H1 (cell line): ENCODE measurements around the gene NDST3. TPM values are rescaled to one million over a fixed set of nuclear protein-coding genes. Genes with fewer than 3 reads are reported as not detected.

Experiments used
- EP300 ChIP-seq, 2 experiments: IDR thresholded peaks; 1 replicate in 1 of 2; 2 replicates in 1 of 2; pipeline ENCODE4 v1.6.1; 2011 to 2012; ENCODE audit warnings: low read depth in 2 of 2, low read length in 2 of 2, mild to moderate bottlenecking in 2 of 2, borderline replicate concordance in 1 of 2, inconsistent platforms in 1 of 2, moderate library complexity in 1 of 2
- polyA plus RNA-seq, 7 experiments: library from polyadenylated mRNA; depleted of rRNA in 3 of 7; stranded (reverse) in 5 of 7; unstranded in 2 of 7; fragments of >200 nt in 5 of 7; fragments of 200-250 nt in 2 of 7; gene quantifications; 1 replicate in 5 of 7; 2 replicates in 1 of 7; 4 replicates in 1 of 7; pipeline versions ENCODE4 v1.2.1 to v1.2.3, GENCODE V29; 2011 to 2013; ENCODE audit warnings: missing spikeins in 2 of 7, mixed read lengths in 2 of 7
- total RNA-seq: library from RNA; stranded (reverse); fragmentation: NEBNext Ultra II Directional; extraction: Animal tissue kit (Norgen Biotek cat#: 25700); gene quantifications from 2 replicates; pipeline ENCODE4 v1.2.1, GENCODE V29; 2021

NDST3 gene
- total and polyA plus RNA-seq, 2 of the 8 experiments (the other 6 are each of a cell fraction or from before 2014, with no cell fraction given), result 0.35 to 0.60 TPM

- no peak for TF ChIP-seq EP300 (IDR thresholded peaks at IDR 0.05; ENCODE audit: borderline replicate concordance in 1 of 2, low read depth in 2 of 2, low read length in 2 of 2)
Observed at GRCh38 chr4:118155516-118155915, 121.2 kb downstream of the NDST3 start (continued).
